SK-N-MC (cell line): ENCODE data around the gene TADA1.

Experiments used
- EZH2 ChIP-seq: fragments of 200-600 bp; sonication (generic); IDR thresholded peaks from one replicate; pipeline ENCODE4 v1.6.1; 2017; ENCODE audit warnings: antibody characterized with exemption
- FOXP2 ChIP-seq: optimal IDR thresholded peaks from 2 replicates; pipeline ENCODE3; 2011; ENCODE audit warnings: mild to moderate bottlenecking, moderate library complexity; ENCODE audit not compliant: insufficient read depth; ENCODE audit errors: extremely low read length, control extremely low read depth
- POLR2AphosphoS5 ChIP-seq: IDR thresholded peaks from 2 replicates; pipeline ENCODE4 v1.6.1; 2012; ENCODE audit warnings: mild to moderate bottlenecking, low read depth, low read length, borderline replicate concordance

DNA sequence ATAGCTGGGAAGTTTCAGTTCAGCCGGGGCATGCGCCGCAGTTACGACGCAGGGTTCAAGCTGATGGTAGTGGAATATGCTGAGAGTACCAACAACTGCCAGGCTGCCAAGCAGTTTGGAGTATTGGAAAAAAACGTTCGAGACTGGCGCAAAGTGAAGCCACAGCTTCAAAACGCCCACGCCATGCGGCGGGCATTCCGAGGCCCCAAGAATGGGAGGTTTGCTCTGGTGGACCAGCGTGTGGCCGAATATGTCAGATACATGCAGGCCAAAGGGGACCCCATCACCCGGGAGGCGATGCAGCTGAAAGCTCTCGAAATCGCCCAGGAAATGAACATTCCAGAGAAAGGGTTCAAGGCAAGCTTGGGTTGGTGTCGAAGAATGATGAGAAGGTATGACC, 26.9 kb downstream of the TADA1 start:
- no peak for TF ChIP-seq EZH2
- no peak for TF ChIP-seq POLR2AphosphoS5
- no peak for TF ChIP-seq FOXP2
